Stomach (tissue), 9 donors: ENCODE results near the gene DRC1. TPM values are rescaled to one million over a fixed set of nuclear protein-coding genes. Genes with fewer than 3 reads are reported as not detected.
"Not testable (repeated sequence)": the region's sequence is repeated elsewhere in the genome, so short reads cannot be mapped to it uniquely, and the experiment has no call there.

Experiments used
- DNase-seq, 2 donors: peaks; one replicate each; pipeline versions ENCODE4 v3.0.0 to v3.0.0-alpha.2; 2013 to 2019
- H3K27ac ChIP-seq, 5 donors: fragments of 200-600 bp in 4 of 5; sonication (generic) in 4 of 5; one replicate each; pipeline ENCODE4 v1.5.1; 2013 to 2019; ENCODE audit warnings: mild to moderate bottlenecking in 1 of 5, moderate library complexity in 1 of 5
- H3K27me3 ChIP-seq, 3 donors: fragments of 200-600 bp; sonication (generic); one replicate each; pipeline ENCODE4 v1.5.1; 2017 to 2019; ENCODE audit warnings: mixed run types in 1 of 3
- H3K36me3 ChIP-seq, 4 donors: fragments of 200-600 bp; sonication (generic); 1 replicate in 3 of 4; 2 replicates in 1 of 4; pipeline ENCODE4 v1.5.1; 2016 to 2019
- H3K4me1 ChIP-seq, 4 donors: fragments of 200-600 bp; sonication (generic); one replicate each; pipeline ENCODE4 v1.5.1; 2016 to 2019
- H3K4me3 ChIP-seq, 4 donors: fragments of 200-600 bp; sonication (generic) in 3 of 4; one replicate each; pipeline ENCODE4 v1.5.1; 2016 to 2019; ENCODE audit warnings: mild to moderate bottlenecking in 1 of 4
- H3K9me3 ChIP-seq, 4 donors: fragments of 200-600 bp; sonication (generic); one replicate each; pipeline ENCODE4 v1.5.1; 2016 to 2019
- EP300 ChIP-seq: sonication (generic); formaldehyde crosslinking; IDR thresholded peaks from one replicate; pipeline ENCODE4 v1.6.1; 2017; ENCODE audit warnings: antibody characterized with exemption
- POLR2A ChIP-seq, 4 donors: fragments of 450-650 bp; IDR thresholded peaks; one replicate each; pipeline ENCODE4 v1.6.1; 2016; ENCODE audit warnings: antibody characterized with exemption in 4 of 4, control low read depth in 2 of 4, mild to moderate bottlenecking in 1 of 4, moderate library complexity in 1 of 4
- POLR2AphosphoS5 ChIP-seq, 3 donors: sonication (generic); formaldehyde crosslinking; IDR thresholded peaks; one replicate each; pipeline ENCODE4 v1.6.1; 2016; ENCODE audit warnings: antibody characterized with exemption in 3 of 3
- WGBS, 5 donors: extraction: QIAGEN DNeasy Blood & Tissue Kit in 3 of 5; methylation state at CpG; one replicate each; pipeline versions ENCODE4 v1.1.5 to v1.1.7; 2013 to 2018; 5-methylcytosine and 5-hydroxymethylcytosine counted together
- intact Hi-C: fragments of 100-400 bp; cut with DNase I; formaldehyde crosslinking; loops from one replicate; pipeline ENCODE4 v1.15.1; 2023; ENCODE audit warnings: low total_unique reads
- polyA plus RNA-seq, 3 donors: library from polyadenylated mRNA; stranded (reverse); fragments of 200-250 nt; gene quantifications; one replicate each; pipeline ENCODE4 v1.2.3, GENCODE V29; 2013
- total RNA-seq, 5 donors: library from RNA; depleted of rRNA; stranded (reverse); fragments of >200 nt; gene quantifications; one replicate each; pipeline versions ENCODE4 v1.1.0 to v1.2.3, GENCODE V29; 2014 to 2016
- TF ChIP-seq, protein P1 (sequence below), 7 experiments: fragments of 450-650 bp in 4 of 7; fragments of 200-600 bp in 3 of 7; sonication (generic) in 3 of 7; IDR thresholded peaks; one replicate each; pipeline ENCODE4 v1.5.1; 2016 to 2019; ENCODE audit warnings: antibody characterized with exemption in 7 of 7, control low read depth in 2 of 7, mild to moderate bottlenecking in 1 of 7
- donor health status: healthy with polysubstance abuse.
- donor health status: Bipolar disorder and iron deficiency.
- donor health status: healthy.

The DRC1 gene
- total and polyA plus RNA-seq, 8 donors, result 2.2 TPM; not detected in 7

DNA sequence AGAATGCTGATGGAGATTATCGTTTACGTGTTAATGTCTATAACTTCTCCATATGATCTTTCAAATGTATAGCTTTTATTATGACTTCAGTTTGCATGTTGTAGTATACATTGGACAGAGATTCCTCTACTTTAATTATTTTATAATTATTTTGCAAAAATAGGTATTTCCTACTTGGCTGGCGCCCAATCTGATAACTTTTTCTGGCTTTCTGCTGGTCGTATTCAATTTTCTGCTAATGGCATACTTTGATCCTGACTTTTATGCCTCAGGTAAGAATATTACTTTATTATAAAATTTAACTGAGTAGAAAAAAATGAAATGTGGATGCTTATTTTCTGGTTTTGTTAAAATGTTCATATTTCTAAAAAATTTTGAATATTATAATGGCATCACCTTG lies 37.1 kb upstream of the DRC1 start:
- Histone ChIP-seq H3K36me3 (peaks cover 0 to 32% (median 28%) of the 10 kb centered on the region in 4 donors), H3K9me3 (no peaks in the 10 kb centered on the region), H3K27ac (no peak overlapping the region), H3K4me1 (peaks cover 0 to 15% (median 9%) of the 10 kb centered on the region in 4 donors), H3K27me3 (no peaks in the 10 kb centered on the region), H3K4me3 (no peak overlapping the region)
- no peak for DNase-seq
- intact Hi-C loops, result no loop called here
- TF ChIP-seq, protein P1, sequence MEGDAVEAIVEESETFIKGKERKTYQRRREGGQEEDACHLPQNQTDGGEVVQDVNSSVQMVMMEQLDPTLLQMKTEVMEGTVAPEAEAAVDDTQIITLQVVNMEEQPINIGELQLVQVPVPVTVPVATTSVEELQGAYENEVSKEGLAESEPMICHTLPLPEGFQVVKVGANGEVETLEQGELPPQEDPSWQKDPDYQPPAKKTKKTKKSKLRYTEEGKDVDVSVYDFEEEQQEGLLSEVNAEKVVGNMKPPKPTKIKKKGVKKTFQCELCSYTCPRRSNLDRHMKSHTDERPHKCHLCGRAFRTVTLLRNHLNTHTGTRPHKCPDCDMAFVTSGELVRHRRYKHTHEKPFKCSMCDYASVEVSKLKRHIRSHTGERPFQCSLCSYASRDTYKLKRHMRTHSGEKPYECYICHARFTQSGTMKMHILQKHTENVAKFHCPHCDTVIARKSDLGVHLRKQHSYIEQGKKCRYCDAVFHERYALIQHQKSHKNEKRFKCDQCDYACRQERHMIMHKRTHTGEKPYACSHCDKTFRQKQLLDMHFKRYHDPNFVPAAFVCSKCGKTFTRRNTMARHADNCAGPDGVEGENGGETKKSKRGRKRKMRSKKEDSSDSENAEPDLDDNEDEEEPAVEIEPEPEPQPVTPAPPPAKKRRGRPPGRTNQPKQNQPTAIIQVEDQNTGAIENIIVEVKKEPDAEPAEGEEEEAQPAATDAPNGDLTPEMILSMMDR (IDR thresholded peaks at IDR 0.05), result no peak
- no peak for TF ChIP-seq POLR2A (IDR thresholded peaks at IDR 0.05)
- TF ChIP-seq EP300, result no peak
- TF ChIP-seq POLR2AphosphoS5 (IDR thresholded peaks at IDR 0.05), result no peak
- WGBS, 5 donors, result 92 to 98% (median 97%) methylated on average over 4 of the region's 4 CpGs

GRCh38 chr2:26366957-26367356 lies 34.8 kb upstream of the DRC1 start:
- intact Hi-C loops, result no loop called here
- H3K27ac ChIP-seq, result no peak overlapping the region
- H3K36me3 ChIP-seq, result peaks cover 0 to 36% (median 33%) of the 10 kb centered on the region in 4 donors
- TF ChIP-seq, protein P1 (IDR thresholded peaks at IDR 0.05), result no peak
- TF ChIP-seq POLR2A (IDR thresholded peaks at IDR 0.05) (no peak), EP300 (no peak), POLR2AphosphoS5 (IDR thresholded peaks at IDR 0.05) (no peak)
- H3K4me3 ChIP-seq, result no peak overlapping the region
- no peak for DNase-seq
- no peaks in the 10 kb centered on the region for H3K27me3 ChIP-seq
- WGBS, 5 donors, result 90 to 95% (median 93%) methylated on average over 5 of the region's 5 CpGs
- H3K4me1 ChIP-seq, result peaks cover 0 to 10% (median 8%) of the 10 kb centered on the region in 4 donors
- H3K9me3 ChIP-seq, result no peaks in the 10 kb centered on the region

- H3K27me3 ChIP-seq, DNase-seq, intact Hi-C loops, H3K4me3 ChIP-seq, H3K27ac ChIP-seq, H3K9me3 ChIP-seq, H3K4me1 ChIP-seq: not testable (repeated sequence)
- H3K36me3 ChIP-seq, result peaks cover 0 to 62% (median 58%) of the 10 kb centered on the region in 4 donors
- WGBS, 5 donors, result 42 to 87% (median 65%) methylated on average over 2 of the region's 2 CpGs
Observed at GRCh38 chr2:26369664-26370063, 32.1 kb upstream of the DRC1 start.

DNA sequence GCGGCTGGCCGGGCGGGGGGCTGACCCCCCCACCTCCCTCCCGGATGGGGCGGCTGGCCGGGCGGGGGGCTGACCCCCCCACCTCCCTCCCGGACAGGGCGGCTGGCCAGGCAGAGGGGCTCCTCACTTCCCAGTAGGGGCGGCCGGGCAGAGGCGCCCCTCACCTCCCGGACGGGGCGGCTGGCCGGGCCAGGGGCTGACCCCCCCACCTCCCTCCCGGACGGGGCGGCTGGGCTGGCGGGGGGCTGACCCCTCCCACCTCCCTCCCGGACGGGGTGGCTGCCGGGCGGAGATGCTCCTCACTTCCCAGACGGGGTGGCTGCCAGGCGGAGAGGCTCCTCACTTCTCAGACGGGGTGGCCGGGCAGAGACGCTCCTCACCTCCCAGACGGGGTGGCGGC lies 30.8 kb upstream of the DRC1 start:
- H3K9me3 ChIP-seq, H3K27ac ChIP-seq, H3K4me1 ChIP-seq, H3K27me3 ChIP-seq, DNase-seq, H3K4me3 ChIP-seq, intact Hi-C loops: not testable (repeated sequence)
- 96 to 100% (median 98%) methylated on average over 1 to 20 of the region's 31 CpGs; no CpG with 5 or more reads in 1 of the 5 donors for WGBS, 5 donors
- peaks cover 6 to 72% (median 68%) of the 10 kb centered on the region in 4 donors for H3K36me3 ChIP-seq

DNA sequence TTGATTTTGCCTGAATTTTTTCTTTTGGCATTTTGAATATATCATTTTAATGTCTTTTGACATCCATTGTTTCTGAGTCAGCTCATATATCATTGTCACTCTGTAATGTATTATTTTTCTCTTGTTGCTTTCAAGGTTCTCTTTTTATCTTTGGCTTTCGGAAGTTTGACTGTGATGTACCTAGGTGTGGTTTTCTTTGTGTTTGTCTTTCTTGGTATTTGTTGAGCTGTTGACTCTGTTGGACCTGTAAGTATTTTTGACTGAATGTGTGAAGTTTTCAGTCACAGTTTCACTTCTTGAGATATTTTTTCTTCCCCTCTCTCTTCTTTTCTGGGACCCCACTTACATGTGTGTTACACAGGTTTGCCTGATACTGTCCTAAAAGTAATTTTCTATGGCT lies 24.9 kb upstream of the DRC1 start:
- Histone ChIP-seq H3K4me1 (no peaks in the 10 kb centered on the region), H3K9me3 (no peaks in the 10 kb centered on the region), H3K4me3 (no peak overlapping the region), H3K27ac (no peak overlapping the region), H3K36me3 (peaks cover 10 to 73% (median 57%) of the 10 kb centered on the region in 4 donors), H3K27me3 (no peaks in the 10 kb centered on the region)
- 53 to 88% (median 77%) methylated on average over 1 of the region's 1 CpG for WGBS, 5 donors
- intact Hi-C loops, result no loop called here
- DNase-seq, result no peak
- TF ChIP-seq POLR2AphosphoS5 (IDR thresholded peaks at IDR 0.05) (no peak), EP300 (no peak)

GRCh38 chr2:26380281-26380680 lies 21.4 kb upstream of the DRC1 start:
- intact Hi-C loops, result no loop called here
- peaks cover 6 to 58% (median 42%) of the 10 kb centered on the region in 4 donors for H3K36me3 ChIP-seq
- H3K9me3 ChIP-seq, result no peaks in the 10 kb centered on the region
- no peak for TF ChIP-seq POLR2AphosphoS5 (IDR thresholded peaks at IDR 0.05)
- TF ChIP-seq POLR2A (IDR thresholded peaks at IDR 0.05), result no peak
- no peak for TF ChIP-seq EP300
- TF ChIP-seq, protein P1 (IDR thresholded peaks at IDR 0.05), result no peak
- DNase-seq, result no peak
- H3K4me1 ChIP-seq, result no peaks in the 10 kb centered on the region
- no peak overlapping the region for H3K27ac ChIP-seq
- WGBS, 5 donors, result 56 to 76% (median 65%) methylated on average over 2 of the region's 2 CpGs
- H3K27me3 ChIP-seq, result no peaks in the 10 kb centered on the region
- H3K4me3 ChIP-seq, result no peak overlapping the region
